ENCODE data around the gene RBPJL.

The RBPJL gene

GRCh38 chr20:45306431-45306982 lies at the start of gene RBPJL:
TSS of gene RBPJL (plus strand) at chr20:45306840. CDS start at chr20:45306923, 83 bp downstream.
- DNase-seq = peak; percentile 40

- no peak for DNase-seq
Observed at GRCh38 chr20:45257161-45257560, 49.5 kb upstream of the RBPJL start.

- DNase-seq = no peak
Observed at GRCh38 chr20:45257711-45258110, 48.9 kb upstream of the RBPJL start.

GRCh38 chr20:45258259-45258658 lies 48.4 kb upstream of the RBPJL start:
- no peak for DNase-seq

- no peak for DNase-seq
Observed at GRCh38 chr20:45258664-45259063, 48.0 kb upstream of the RBPJL start.

- DNase-seq = no peak
Observed at GRCh38 chr20:45263556-45264266, 42.9 kb upstream of the RBPJL start.

- no peak for DNase-seq
Observed at GRCh38 chr20:45266977-45267376, 39.7 kb upstream of the RBPJL start.

- DNase-seq = no peak
Observed at GRCh38 chr20:45268531-45268930, 38.1 kb upstream of the RBPJL start.

- DNase-seq = no peak
Observed at GRCh38 chr20:45269056-45269455, 37.6 kb upstream of the RBPJL start.

GRCh38 chr20:45269754-45270270 lies 36.8 kb upstream of the RBPJL start:
- DNase-seq = no peak

- no peak for DNase-seq
Observed at GRCh38 chr20:45275338-45275737, 31.3 kb upstream of the RBPJL start.

GRCh38 chr20:45279992-45280391 lies 26.6 kb upstream of the RBPJL start:
- no peak for DNase-seq

GRCh38 chr20:45282700-45283550 lies 23.7 kb upstream of the RBPJL start:
- DNase-seq = no peak

GRCh38 chr20:45283551-45284057 lies 23.0 kb upstream of the RBPJL start:
- DNase-seq = no peak

GRCh38 chr20:45288376-45288775 lies 18.3 kb upstream of the RBPJL start:
- DNase-seq = no peak

- DNase-seq = no peak
Observed at GRCh38 chr20:45288860-45289259, 17.8 kb upstream of the RBPJL start.

GRCh38 chr20:45289942-45290676 lies 16.5 kb upstream of the RBPJL start:
- no peak for DNase-seq

- peak; percentile 54 for DNase-seq
Observed at GRCh38 chr20:45290677-45291355, 15.8 kb upstream of the RBPJL start.

- DNase-seq = no peak
Observed at GRCh38 chr20:45291526-45291925, 15.1 kb upstream of the RBPJL start.

- DNase-seq = no peak
Observed at GRCh38 chr20:45292343-45292742, 14.3 kb upstream of the RBPJL start.

GRCh38 chr20:45293041-45294002 lies 13.3 kb upstream of the RBPJL start:
- peak; percentile 78 for DNase-seq
